ENCODE measurements around the gene CDC45.
"Not testable (repeated sequence)": the region's sequence is repeated elsewhere in the genome, so short reads cannot be mapped to it uniquely, and the experiment has no call there.

Gene CDC45

GRCh38 chr22:19517171-19517500 lies 37.4 kb downstream of the CDC45 start:
- DNase-seq = no peak

- DNase-seq = no peak
Observed at GRCh38 chr22:19517919-19518611, 38.3 kb downstream of the CDC45 start.

GRCh38 chr22:19518635-19519034 lies 38.9 kb downstream of the CDC45 start:
- DNase-seq = no peak

- no peak for DNase-seq
Observed at GRCh38 chr22:19519041-19519926, 39.6 kb downstream of the CDC45 start.

- DNase-seq = no peak
Observed at GRCh38 chr22:19520007-19520406, 40.3 kb downstream of the CDC45 start.

GRCh38 chr22:19520566-19521305 lies 41.0 kb downstream of the CDC45 start:
- DNase-seq = no peak

- no peak for DNase-seq
Observed at GRCh38 chr22:19522190-19522880, 42.6 kb downstream of the CDC45 start.

GRCh38 chr22:19522881-19523239 lies 43.1 kb downstream of the CDC45 start:
- no peak for DNase-seq

GRCh38 chr22:19523240-19524169 lies 43.8 kb downstream of the CDC45 start:
- no peak for DNase-seq

GRCh38 chr22:19524170-19525115 lies 44.7 kb downstream of the CDC45 start, which contains the start of gene CLDN5:
Gene CLDN5 (minus strand): TSS chr22:19524410. CDS start chr22:19524255, 155 bp downstream.
- DNase-seq = no peak

GRCh38 chr22:19525116-19525660 lies 45.5 kb downstream of the CDC45 start:
- DNase-seq = no peak

- no peak for DNase-seq
Observed at GRCh38 chr22:19525666-19526065, 45.9 kb downstream of the CDC45 start.

- DNase-seq = no peak
Observed at GRCh38 chr22:19526076-19526701, 46.5 kb downstream of the CDC45 start.

- no peak for DNase-seq
Observed at GRCh38 chr22:19526702-19527111, 47.0 kb downstream of the CDC45 start.

GRCh38 chr22:19527321-19527721 lies 47.6 kb downstream of the CDC45 start:
- DNase-seq = no peak

- DNase-seq = no peak
Observed at GRCh38 chr22:19527861-19528417, 48.2 kb downstream of the CDC45 start.

GRCh38 chr22:19529811-19530210 lies 50.1 kb downstream of the CDC45 start:
- no peak for DNase-seq

- DNase-seq = no peak
Observed at GRCh38 chr22:19530751-19531150, 51.0 kb downstream of the CDC45 start.

GRCh38 chr22:19531327-19531726 lies 51.6 kb downstream of the CDC45 start:
- not testable (repeated sequence) for DNase-seq

Data from CD4-positive, alpha-beta T cell treated with Interleukin-4 for 4 hours (primary cell).